ENCODE data around the gene DNAJC27. TPM values are rescaled to one million over a fixed set of nuclear protein-coding genes. Genes with fewer than 3 reads are reported as not detected.

DNAJC27 gene
- total RNA-seq, 2 experiments from 2014 or later = 5.5 to 6.9 TPM

GRCh38 chr2:24894750-24895149 lies 77.0 kb downstream of the DNAJC27 start:
- no peak overlapping the region for H3K4me3 Mint-ChIP-seq
- intact Hi-C loops (cut with micrococcal nuclease) = no loop called here
- H3K36me3 Mint-ChIP-seq = peaks cover 56% of the 10 kb centered on the region
- no peak overlapping the region for H3K27ac Mint-ChIP-seq
- DNase-seq = no peak
- H3K9me3 Mint-ChIP-seq = peaks cover 39% of the 10 kb centered on the region
- ChIA-PET POLR2A (no interaction called here), CTCF (interaction anchor here (0.7 kb wide), 1 partner anchor 14 kb away, joined by 3 read pairs; no protein-coding TSS in a partner anchor)
- no peaks in the 10 kb centered on the region for H3K4me1 Mint-ChIP-seq (ENCODE audit: low read depth)
- no peaks in the 10 kb centered on the region for H3K27me3 Mint-ChIP-seq

GRCh38 chr2:24893934-24894333 lies 77.8 kb downstream of the DNAJC27 start:
- no peak for DNase-seq
- Mint-ChIP-seq H3K36me3 (peaks cover 49% of the 10 kb centered on the region), H3K4me1 (ENCODE audit: low read depth) (no peaks in the 10 kb centered on the region), H3K27ac (no peak overlapping the region), H3K27me3 (no peaks in the 10 kb centered on the region), H3K4me3 (no peak overlapping the region), H3K9me3 (peaks cover 39% of the 10 kb centered on the region)
- ChIA-PET CTCF (no interaction called here), POLR2A (no interaction called here)
- intact Hi-C loops (cut with micrococcal nuclease) = no loop called here

Other genes with a start within 250 kb of the DNAJC27 start
- 10 to 100 TPM; 19.2 to 20.3 TPM for gene PTRHD1, start 178.6 kb downstream of the DNAJC27 start, total RNA-seq
- 10 to 100 TPM; 39.9 to 42.4 TPM for gene CENPO, start 178.5 kb downstream of the DNAJC27 start, total RNA-seq
- gene ADCY3, start 51.7 kb downstream of the DNAJC27 start, total RNA-seq = 10 to 100 TPM; 68.7 to 71.7 TPM
- 1 to 10 TPM; 1.5 TPM for gene EFR3B, start 70.1 kb upstream of the DNAJC27 start, total RNA-seq
- gene POMC, start 196.6 kb upstream of the DNAJC27 start, total RNA-seq = 1 to 10 TPM; 3.8 to 4.2 TPM